IMR-90 (cell line): ENCODE data around the gene SFTPA1. TPM values are rescaled to one million over a fixed set of nuclear protein-coding genes. Genes with fewer than 3 reads are reported as not detected.

Experiments used
- ATAC-seq: fragments of 200-7000 bp; cut with Tn5 transposase; 2 replicates; pipeline ENCODE4 v1.9.1; 2020; ENCODE audit warnings: low read depth, mild to moderate bottlenecking, moderate library complexity
- BruUV-seq: library from RNA; stranded (reverse); fragments of 400-500 nt; replicated peaks from 2 replicates; lab custom pipeline; 2021; lab: Mats Ljungman, UMichigan
- CTCF ChIA-PET: fragments of 300-600 bp; formaldehyde crosslinking; extraction: SDS; loops from one replicate; lab custom pipeline; 2021; ENCODE audit warnings: antibody characterized with exemption; lab: Yijun Ruan, JAX
- POLR2A ChIA-PET: fragments of 300-600 bp; sonication (Branson Sonifier 250); formaldehyde crosslinking; loops from one replicate; lab custom pipeline; 2022; ENCODE audit warnings: antibody characterized with exemption; ENCODE audit not compliant: unreplicated experiment; lab: Charles Lee
- DNase-seq: peaks from one replicate; pipeline ENCODE4 v3.0.0; 2013
- H2AFZ ChIP-seq: replicated peaks from 2 replicates; pipeline ENCODE3; 2013; ENCODE audit warnings: low read length, mild to moderate bottlenecking; ENCODE audit not compliant: poor library complexity
- H2AK5ac ChIP-seq: 2 replicates; pipeline ENCODE4 v1.6.1; 2013; ENCODE audit warnings: low read depth, low read length, inconsistent platforms
- H2AK9ac ChIP-seq: replicated peaks from 2 replicates; pipeline ENCODE3; 2013; ENCODE audit warnings: mild to moderate bottlenecking, low read depth, low read length, moderate library complexity; ENCODE audit not compliant: poor library complexity
- H2BK120ac ChIP-seq: 2 replicates; pipeline ENCODE4 v1.6.1; 2013; ENCODE audit warnings: low read depth, low read length, inconsistent platforms
- H2BK15ac ChIP-seq: 3 replicates; pipeline ENCODE4 v1.6.1; 2013; ENCODE audit warnings: low read depth, low read length, inconsistent platforms
- H2BK20ac ChIP-seq: 2 replicates; pipeline ENCODE4 v1.6.1; 2013; ENCODE audit warnings: low read depth, mild to moderate bottlenecking, inconsistent platforms, low read length, moderate library complexity
- H2BK5ac ChIP-seq: 2 replicates; pipeline ENCODE4 v1.6.1; 2013; ENCODE audit warnings: mild to moderate bottlenecking, low read depth, low read length, inconsistent platforms; ENCODE audit not compliant: poor library complexity, severe bottlenecking
- H3K14ac ChIP-seq: replicated peaks from 2 replicates; pipeline ENCODE4 v1.6.1; 2013; ENCODE audit warnings: low read depth, low read length, inconsistent platforms
- H3K18ac ChIP-seq: 2 replicates; pipeline ENCODE4 v1.6.1; 2013; ENCODE audit warnings: low read depth, low read length, control low read depth
- H3K23ac ChIP-seq: 2 replicates; pipeline ENCODE4 v1.6.1; 2013; ENCODE audit warnings: low read depth, low read length, inconsistent platforms
- H3K27ac ChIP-seq: 2 replicates; pipeline ENCODE4 v1.5.1; 2013; ENCODE audit warnings: mild to moderate bottlenecking, control low read depth, low read length; ENCODE audit not compliant: insufficient read depth
- H3K27me3 ChIP-seq: 2 replicates; pipeline ENCODE4 v1.6.1; 2013; ENCODE audit warnings: low read length; ENCODE audit not compliant: control insufficient read depth, insufficient read depth
- H3K36me3 ChIP-seq: 2 replicates; pipeline ENCODE4 v1.6.1; 2013; ENCODE audit warnings: low read length, mixed read lengths; ENCODE audit not compliant: control insufficient read depth, insufficient read depth
- H3K4ac ChIP-seq: 2 replicates; pipeline ENCODE4 v1.6.1; 2013; ENCODE audit warnings: low read depth, low read length, inconsistent platforms
- H3K4me1 ChIP-seq: 2 replicates; pipeline ENCODE4 v1.6.1; 2013; ENCODE audit warnings: low read length, mixed read lengths; ENCODE audit not compliant: control insufficient read depth, insufficient read depth
- H3K4me2 ChIP-seq: 2 replicates; pipeline ENCODE4 v1.6.1; 2013; ENCODE audit warnings: low read depth, mild to moderate bottlenecking, control low read depth, low read length, moderate library complexity
- H3K4me3 ChIP-seq: 2 replicates; pipeline ENCODE4 v1.5.1; 2013; ENCODE audit warnings: low read depth, mild to moderate bottlenecking, control low read depth, low read length, moderate library complexity; ENCODE audit not compliant: insufficient read depth
- H3K56ac ChIP-seq: 2 replicates; pipeline ENCODE4 v1.6.1; 2013; ENCODE audit warnings: low read length, inconsistent platforms; ENCODE audit not compliant: insufficient read depth; ENCODE audit errors: extremely low read depth
- H3K79me1 ChIP-seq, 2 experiments: 2 replicates each; pipeline ENCODE4 v1.6.1; 2013; ENCODE audit warnings: low read length in 2 of 2, inconsistent platforms in 1 of 2, low read depth in 1 of 2
- H3K9ac ChIP-seq: 2 replicates; pipeline ENCODE4 v1.6.1; 2013; ENCODE audit warnings: low read depth, low read length, control low read depth
- H3K9me1 ChIP-seq: 2 replicates; pipeline ENCODE4 v1.6.1; 2013; ENCODE audit warnings: low read length, inconsistent platforms; ENCODE audit not compliant: insufficient read depth
- H3K9me3 ChIP-seq: 2 replicates; pipeline ENCODE4 v1.6.1; 2013; ENCODE audit warnings: low read length; ENCODE audit not compliant: control insufficient read depth, insufficient read depth
- H4K20me1 ChIP-seq: 2 replicates; pipeline ENCODE4 v1.6.1; 2013; ENCODE audit warnings: low read length, inconsistent platforms; ENCODE audit not compliant: insufficient read depth
- H4K5ac ChIP-seq: 2 replicates; pipeline ENCODE4 v1.6.1; 2013; ENCODE audit warnings: mild to moderate bottlenecking, low read depth, low read length, control low read depth
- H4K8ac ChIP-seq, 2 experiments: 2 replicates each; pipeline ENCODE4 v1.6.1; 2013; ENCODE audit warnings: low read depth in 2 of 2, low read length in 2 of 2, control low read depth in 1 of 2, inconsistent platforms in 1 of 2
- H4K91ac ChIP-seq: 2 replicates; pipeline ENCODE4 v1.6.1; 2013; ENCODE audit warnings: low read depth, low read length, inconsistent platforms; ENCODE audit not compliant: insufficient read depth
- BHLHE40 ChIP-seq: fragments of 150-350 bp; IDR thresholded peaks from 2 replicates; pipeline ENCODE4 v1.6.1; 2016; ENCODE audit warnings: mild to moderate bottlenecking, low read depth, low read length
- CEBPB ChIP-seq: IDR thresholded peaks from 2 replicates; pipeline ENCODE4 v1.6.1; 2012; ENCODE audit warnings: low read depth, low read length, improper control_type of control experiment
- CHD1 ChIP-seq: IDR thresholded peaks from 2 replicates; pipeline ENCODE4 v1.6.1; 2012; ENCODE audit warnings: low read depth, low read length, improper control_type of control experiment
- FOS ChIP-seq: fragments of 150-350 bp; IDR thresholded peaks from 2 replicates; pipeline ENCODE4 v1.6.1; 2016; ENCODE audit warnings: low read depth, low read length
- MAFK ChIP-seq: IDR thresholded peaks from 2 replicates; pipeline ENCODE4 v1.6.1; 2012; ENCODE audit warnings: low read depth, low read length, improper control_type of control experiment
- MAZ ChIP-seq: IDR thresholded peaks from 2 replicates; pipeline ENCODE4 v1.6.1; 2012; ENCODE audit warnings: low read depth, mild to moderate bottlenecking, low read length, improper control_type of control experiment, moderate library complexity, borderline replicate concordance
- MXI1 ChIP-seq: IDR thresholded peaks from 2 replicates; pipeline ENCODE4 v1.6.1; 2012; ENCODE audit warnings: low read depth, mild to moderate bottlenecking, low read length, moderate library complexity, borderline replicate concordance
- NFE2L2 ChIP-seq: fragments of 150-350 bp; IDR thresholded peaks from 2 replicates; pipeline ENCODE4 v1.6.1; 2016; ENCODE audit warnings: low read depth, mild to moderate bottlenecking, low read length
- POLR2A ChIP-seq: IDR thresholded peaks from 2 replicates; pipeline ENCODE4 v1.6.1; 2012; ENCODE audit warnings: mild to moderate bottlenecking, low read depth, low read length
- RAD21 ChIP-seq: IDR thresholded peaks from 2 replicates; pipeline ENCODE4 v1.6.1; 2012; ENCODE audit warnings: low read length, improper control_type of control experiment
- RCOR1 ChIP-seq: IDR thresholded peaks from 2 replicates; pipeline ENCODE4 v1.6.1; 2012; ENCODE audit warnings: mild to moderate bottlenecking, low read length, improper control_type of control experiment; ENCODE audit not compliant: insufficient replicate concordance
- RFX5 ChIP-seq: IDR thresholded peaks from 2 replicates; pipeline ENCODE4 v1.8.0; 2012; ENCODE audit warnings: low read depth, mild to moderate bottlenecking, low read length, moderate library complexity
- SMC3 ChIP-seq: fragments of 150-350 bp; IDR thresholded peaks from 2 replicates; pipeline ENCODE4 v1.6.1; 2016; ENCODE audit warnings: low read depth, mild to moderate bottlenecking, antibody characterized with exemption, low read length, moderate library complexity
- WGBS, 2 experiments: methylation state at CpG; one replicate each; pipeline versions ENCODE4 v1.1.5 to v1.1.7; 2013; ENCODE audit warnings: missing lambda C conversion rate in 2 of 2; ENCODE audit not compliant: insufficient read length in 1 of 2; ENCODE audit errors: extremely low coverage in 2 of 2; 5-methylcytosine and 5-hydroxymethylcytosine counted together
- dilution Hi-C: fragments of 300-500 bp; cut with HindIII; formaldehyde crosslinking; loops from one replicate; pipeline ENCODE4 v1.14.3; 2018; ENCODE audit warnings: low sequenced_read_pairs; ENCODE audit not compliant: unreplicated experiment
- in situ Hi-C: fragments of 300-500 bp; cut with MboI; formaldehyde crosslinking; loops from 3 replicates; pipeline ENCODE4 v1.14.3; 2019; ENCODE audit warnings: low sequenced_read_pairs, inconsistent platforms, mixed read lengths
- intact Hi-C: fragments of 100-400 bp; cut with micrococcal nuclease; formaldehyde crosslinking; loops from 2 replicates; pipeline ENCODE4 v1.10.0; 2022
- polyA plus RNA-seq, 3 experiments: library from polyadenylated mRNA; depleted of rRNA; stranded (reverse); fragments of >200 nt; gene quantifications; 2 replicates each; pipeline ENCODE4 v1.2.3, GENCODE V29; 2012; ENCODE audit warnings: low replicate concordance in 1 of 3
- total RNA-seq: library from RNA; depleted of rRNA; stranded (reverse); fragments of >200 nt; gene quantifications from 2 replicates; pipeline ENCODE4 v1.2.3, GENCODE V29; 2012
- TF ChIP-seq, protein P1 (sequence below): conservative IDR thresholded peaks from 2 replicates; pipeline ENCODE4 v1.5.1; 2012; ENCODE audit warnings: mild to moderate bottlenecking, low read depth, low read length, improper control_type of control experiment
- TF ChIP-seq, protein P2 (sequence below): fragments of 150-350 bp; IDR thresholded peaks from 2 replicates; pipeline ENCODE4 v1.6.1; 2016; ENCODE audit warnings: low read depth, mild to moderate bottlenecking, low read length, moderate library complexity, borderline replicate concordance
- TF ChIP-seq, protein P3 (sequence below): fragments of 150-350 bp; IDR thresholded peaks from 2 replicates; pipeline ENCODE4 v1.6.1; 2017; ENCODE audit warnings: mild to moderate bottlenecking, antibody characterized with exemption, low read length, low read depth

SFTPA1 gene
- total and polyA plus RNA-seq, 2 of the 4 experiments (the other 2 are of a cell fraction), result not detected

DNA sequence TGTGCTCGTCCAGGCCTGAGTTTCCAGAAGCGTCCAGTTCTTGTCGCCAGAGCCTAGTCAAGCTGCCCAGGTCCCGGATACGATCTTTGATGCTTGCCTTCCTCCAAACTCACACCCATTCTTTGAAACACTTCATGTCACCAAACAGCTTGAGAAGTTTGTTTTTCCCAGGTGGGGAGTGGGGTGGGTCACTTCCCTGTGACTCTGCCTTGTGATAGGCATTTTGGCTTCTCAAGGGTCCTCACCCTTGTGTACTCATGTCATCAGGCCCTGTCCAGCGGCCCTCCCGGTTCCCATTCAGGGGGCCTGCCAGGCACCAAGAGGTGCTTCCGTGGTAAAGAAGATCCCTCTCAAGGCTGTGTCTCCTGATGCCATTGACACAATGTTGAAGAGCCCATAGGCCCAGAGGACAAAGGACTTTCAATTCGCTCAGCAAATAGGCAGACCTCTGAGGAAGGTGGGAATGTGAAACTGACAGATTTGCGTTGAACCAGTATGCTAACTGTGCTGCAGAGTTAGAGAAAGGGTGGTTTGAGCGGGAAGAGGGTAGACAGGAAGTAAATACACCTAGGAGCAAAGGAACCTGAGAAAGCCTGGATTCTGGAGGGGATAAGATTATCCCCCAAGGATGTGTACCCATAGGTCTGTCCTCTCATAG lies 24.7 kb upstream of the SFTPA1 start:
- intact Hi-C loops (no loop called here), dilution Hi-C loops (no loop called here)

More for the DNA sequence above, 24.7 kb upstream of the SFTPA1 start:
- Histone ChIP-seq H2BK20ac (no peak overlapping the region), H4K91ac (no peak overlapping the region), H2BK120ac (no peak overlapping the region), H3K4me3 (no peak overlapping the region), H2BK5ac (no peak overlapping the region), H3K9ac (no peak overlapping the region), H3K9me1 (no peaks in the 10 kb centered on the region), H3K23ac (no peak overlapping the region), H3K27me3 (peaks cover 34% of the 10 kb centered on the region), H4K5ac (no peak overlapping the region), H2AFZ (no peak overlapping the region), H4K8ac (no peak overlapping the region), H2BK15ac (no peak overlapping the region), H3K14ac (no peak overlapping the region), H2AK9ac (no peak overlapping the region), H2AK5ac (no peak overlapping the region), H3K56ac (no peak overlapping the region), H3K4me2 (no peak overlapping the region), H3K9me3 (no peaks in the 10 kb centered on the region), H3K18ac (no peak overlapping the region), H3K36me3 (no peaks in the 10 kb centered on the region), H3K27ac (no peak overlapping the region), H4K20me1 (no peaks in the 10 kb centered on the region), H3K79me1 (no peaks in the 10 kb centered on the region), H3K4me1 (no peaks in the 10 kb centered on the region), H3K4ac (no peak overlapping the region)
- in situ Hi-C loops, result no loop called here
- WGBS, 2 experiments, result no CpG with 5 or more reads among the region's 11 CpGs
- ChIA-PET POLR2A (interaction anchor here (0.6 kb wide), 1 partner anchor 11 kb away, joined by 5 read pairs; no protein-coding TSS in a partner anchor), CTCF (no interaction called here)
- DNase-seq, result no peak
- no peak for ATAC-seq
- BruUV-seq, result no TSS peak
- TF ChIP-seq, protein P1, sequence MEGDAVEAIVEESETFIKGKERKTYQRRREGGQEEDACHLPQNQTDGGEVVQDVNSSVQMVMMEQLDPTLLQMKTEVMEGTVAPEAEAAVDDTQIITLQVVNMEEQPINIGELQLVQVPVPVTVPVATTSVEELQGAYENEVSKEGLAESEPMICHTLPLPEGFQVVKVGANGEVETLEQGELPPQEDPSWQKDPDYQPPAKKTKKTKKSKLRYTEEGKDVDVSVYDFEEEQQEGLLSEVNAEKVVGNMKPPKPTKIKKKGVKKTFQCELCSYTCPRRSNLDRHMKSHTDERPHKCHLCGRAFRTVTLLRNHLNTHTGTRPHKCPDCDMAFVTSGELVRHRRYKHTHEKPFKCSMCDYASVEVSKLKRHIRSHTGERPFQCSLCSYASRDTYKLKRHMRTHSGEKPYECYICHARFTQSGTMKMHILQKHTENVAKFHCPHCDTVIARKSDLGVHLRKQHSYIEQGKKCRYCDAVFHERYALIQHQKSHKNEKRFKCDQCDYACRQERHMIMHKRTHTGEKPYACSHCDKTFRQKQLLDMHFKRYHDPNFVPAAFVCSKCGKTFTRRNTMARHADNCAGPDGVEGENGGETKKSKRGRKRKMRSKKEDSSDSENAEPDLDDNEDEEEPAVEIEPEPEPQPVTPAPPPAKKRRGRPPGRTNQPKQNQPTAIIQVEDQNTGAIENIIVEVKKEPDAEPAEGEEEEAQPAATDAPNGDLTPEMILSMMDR, result no peak
- TF ChIP-seq MAFK, result no peak
- no peak for TF ChIP-seq FOS
- no peak for TF ChIP-seq SMC3
- TF ChIP-seq MXI1, result no peak
- TF ChIP-seq CHD1, result no peak
- TF ChIP-seq, protein P2, sequence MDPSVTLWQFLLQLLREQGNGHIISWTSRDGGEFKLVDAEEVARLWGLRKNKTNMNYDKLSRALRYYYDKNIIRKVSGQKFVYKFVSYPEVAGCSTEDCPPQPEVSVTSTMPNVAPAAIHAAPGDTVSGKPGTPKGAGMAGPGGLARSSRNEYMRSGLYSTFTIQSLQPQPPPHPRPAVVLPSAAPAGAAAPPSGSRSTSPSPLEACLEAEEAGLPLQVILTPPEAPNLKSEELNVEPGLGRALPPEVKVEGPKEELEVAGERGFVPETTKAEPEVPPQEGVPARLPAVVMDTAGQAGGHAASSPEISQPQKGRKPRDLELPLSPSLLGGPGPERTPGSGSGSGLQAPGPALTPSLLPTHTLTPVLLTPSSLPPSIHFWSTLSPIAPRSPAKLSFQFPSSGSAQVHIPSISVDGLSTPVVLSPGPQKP, result no peak
- TF ChIP-seq RCOR1, result no peak
- TF ChIP-seq, protein P3, sequence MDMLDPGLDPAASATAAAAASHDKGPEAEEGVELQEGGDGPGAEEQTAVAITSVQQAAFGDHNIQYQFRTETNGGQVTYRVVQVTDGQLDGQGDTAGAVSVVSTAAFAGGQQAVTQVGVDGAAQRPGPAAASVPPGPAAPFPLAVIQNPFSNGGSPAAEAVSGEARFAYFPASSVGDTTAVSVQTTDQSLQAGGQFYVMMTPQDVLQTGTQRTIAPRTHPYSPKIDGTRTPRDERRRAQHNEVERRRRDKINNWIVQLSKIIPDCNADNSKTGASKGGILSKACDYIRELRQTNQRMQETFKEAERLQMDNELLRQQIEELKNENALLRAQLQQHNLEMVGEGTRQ, result no peak
- no peak for TF ChIP-seq MAZ
- no peak for TF ChIP-seq RAD21
- no peak for TF ChIP-seq NFE2L2
- TF ChIP-seq BHLHE40, result no peak
- no peak for TF ChIP-seq CEBPB
- TF ChIP-seq RFX5, result no peak
- TF ChIP-seq POLR2A, result no peak
